ENCODE measurements around the gene MTF2.

- TF ChIP-seq CTCF (IDR thresholded peaks at IDR 0.05), result no peak
- TF ChIP-seq POLR2A (IDR thresholded peaks at IDR 0.05), result no peak
Observed at GRCh38 chr1:93056214-93056613, 22.9 kb upstream of the MTF2 start.
